Activated CD4-positive, alpha-beta T cell treated with anti-CD3 and anti-CD28 coated beads, Interleukin-2, amount 10 ng/mL, durations not matched to agents 24 days and 14 days (primary cell): ENCODE results near the gene YTHDF2. TPM values are rescaled to one million over a fixed set of nuclear protein-coding genes. Genes with fewer than 3 reads are reported as not detected.

ENCODE experiments used
- DNase-seq: peaks from one replicate; pipeline ENCODE4 v3.0.0; 2022
- H3K27ac Mint-ChIP-seq: one replicate; pipeline ENCODE4 v1.8.0; 2022; ENCODE audit warnings: mild to moderate bottlenecking, mixed read lengths
- H3K27me3 Mint-ChIP-seq: one replicate; pipeline ENCODE4 v1.8.0; 2022; ENCODE audit warnings: mixed read lengths
- H3K36me3 Mint-ChIP-seq: one replicate; pipeline ENCODE4 v1.8.0; 2022; ENCODE audit warnings: low read depth, mild to moderate bottlenecking, mixed read lengths
- H3K4me1 Mint-ChIP-seq: one replicate; pipeline ENCODE4 v1.8.0; 2021; ENCODE audit warnings: mixed read lengths
- H3K4me3 Mint-ChIP-seq: one replicate; pipeline ENCODE4 v1.8.0; 2022; ENCODE audit warnings: mild to moderate bottlenecking, moderate library complexity, mixed read lengths
- H3K9me3 Mint-ChIP-seq: one replicate; pipeline ENCODE4 v1.8.0; 2021; ENCODE audit warnings: mixed read lengths
- intact Hi-C: fragments of 100-400 bp; cut with micrococcal nuclease; formaldehyde crosslinking; loops from one replicate; pipeline ENCODE4 v1.15.1; 2023
- total RNA-seq: library from RNA; stranded (reverse); gene quantifications from 2 replicates; pipeline ENCODE4 v1.2.3, GENCODE V29; 2022

The YTHDF2 gene
- total RNA-seq, 1 donor from 2014 or later = 92.6 TPM

- Mint-ChIP-seq H3K4me3 (no peak overlapping the region), H3K4me1 (peaks cover 2% of the 10 kb centered on the region), H3K27me3 (peaks cover 35% of the 10 kb centered on the region), H3K27ac (no peak overlapping the region), H3K36me3 (no peaks in the 10 kb centered on the region), H3K9me3 (no peaks in the 10 kb centered on the region)
- no peak for DNase-seq
- intact Hi-C loops = no loop called here
Observed at GRCh38 chr1:28817133-28817532, 80.4 kb downstream of the YTHDF2 start.

GRCh38 chr1:28819020-28819419 is 82.3 kb downstream of the YTHDF2 start:
- Mint-ChIP-seq H3K36me3 (no peaks in the 10 kb centered on the region), H3K27me3 (peaks cover 21% of the 10 kb centered on the region), H3K9me3 (no peaks in the 10 kb centered on the region), H3K27ac (no peak overlapping the region), H3K4me1 (peaks cover 2% of the 10 kb centered on the region), H3K4me3 (no peak overlapping the region)
- DNase-seq = no peak
- intact Hi-C loops = no loop called here

Other genes starting within 250 kb of the YTHDF2 start
- 143 and 145 TPM in 2 replicates for gene RCC1, start 230.9 kb upstream of the YTHDF2 start, total RNA-seq
- gene TRNAU1AP, start 183.9 kb upstream of the YTHDF2 start, total RNA-seq = 47.5 and 50.7 TPM in 2 replicates
- 0.09 TPM in 1 of 2 replicates, not detected in the other for gene RAB42, start 144.7 kb upstream of the YTHDF2 start, total RNA-seq
- 31.7 and 33.8 TPM in 2 replicates for gene TAF12, start 93.9 kb upstream of the YTHDF2 start, total RNA-seq
- gene RNU11, start 88.3 kb upstream of the YTHDF2 start, total RNA-seq = not detected in 2 replicates
- gene GMEB1, start 68.2 kb upstream of the YTHDF2 start, total RNA-seq = 26.1 and 26.3 TPM in 2 replicates
- gene OPRD1, start 75.2 kb downstream of the YTHDF2 start, total RNA-seq = 0.09 TPM in 1 of 2 replicates, not detected in the other
- 79.1 and 79.7 TPM in 2 replicates for gene EPB41, start 177.6 kb downstream of the YTHDF2 start, total RNA-seq